ENCODE measurements around the gene UBTF.

UBTF gene

DNA sequence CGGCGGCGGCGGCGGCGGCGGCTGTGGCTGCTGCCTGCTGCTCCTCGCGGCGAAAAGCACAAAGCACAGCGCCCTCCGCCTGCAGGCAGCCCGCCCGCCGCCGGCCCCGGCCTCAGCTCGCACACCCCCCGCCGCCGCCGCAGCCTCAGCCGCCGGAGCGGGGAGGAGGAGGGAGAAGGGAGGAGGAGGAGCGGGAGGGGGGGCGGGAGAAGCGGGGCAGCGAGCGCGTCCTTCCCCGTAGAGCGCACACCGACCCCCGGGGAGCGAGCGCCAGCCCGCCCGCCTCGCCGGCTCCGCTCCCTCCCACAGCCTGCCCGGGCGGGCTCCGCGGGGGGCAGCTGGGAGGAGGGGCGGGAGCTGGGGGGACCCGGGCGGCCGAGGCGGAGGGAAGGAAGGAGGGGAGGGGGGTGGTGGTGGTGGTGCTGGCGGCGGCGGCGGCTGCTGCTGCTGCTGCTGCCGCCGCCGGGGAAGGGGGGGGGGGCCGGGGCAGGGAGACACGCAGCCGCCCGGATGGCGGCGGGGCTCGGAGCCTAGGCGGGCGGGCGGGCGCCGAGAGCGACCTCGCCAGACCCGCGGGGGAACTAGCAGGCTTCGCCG is at the start of gene UBTF:
TSS of gene UBTF (minus strand) at position 60 of the 597 bp plus-strand sequence. CDS start 1,446 bp downstream, outside the sequence.
- peak; percentile 54 for DNase-seq

DNA sequence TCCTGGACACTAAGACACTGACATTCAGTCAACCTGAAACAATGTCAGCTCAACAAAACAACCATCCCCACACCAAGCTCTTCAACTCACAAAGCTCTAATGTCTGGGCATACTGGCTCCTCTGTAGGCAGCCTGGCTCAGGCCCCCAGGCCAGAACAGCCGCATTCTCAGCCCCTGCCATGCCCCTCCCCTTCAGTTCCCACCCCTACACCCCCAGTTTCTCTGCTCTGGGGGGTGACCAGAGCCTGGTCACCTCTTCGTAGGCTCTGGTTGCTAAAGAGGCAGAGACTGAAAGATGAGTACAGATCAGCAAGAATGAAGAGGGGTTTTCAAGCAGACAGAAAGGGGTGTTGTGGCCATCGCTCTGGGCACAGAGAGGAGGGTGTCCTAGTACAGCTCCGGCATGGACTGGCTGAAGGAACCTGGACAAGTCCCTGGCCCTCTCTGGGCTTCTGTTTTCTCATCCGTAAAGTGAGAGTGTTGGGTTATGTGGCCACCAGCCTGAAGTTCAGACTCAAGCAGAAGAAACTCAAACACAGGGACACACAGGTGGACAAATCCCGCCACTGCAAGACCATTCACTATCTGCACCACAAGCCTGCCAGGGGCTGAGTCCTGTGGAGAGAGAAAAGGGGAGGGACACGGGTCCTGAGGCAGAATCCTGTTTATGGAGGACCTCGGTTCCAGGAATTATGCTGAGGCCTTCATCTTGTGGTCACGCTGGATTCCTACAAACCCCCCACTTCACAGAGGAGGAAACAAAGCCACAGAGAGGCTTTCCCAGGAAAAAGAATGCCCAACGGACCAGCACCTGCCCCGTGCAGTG is 49.4 kb upstream of the UBTF start:
- no peak for DNase-seq

DNA sequence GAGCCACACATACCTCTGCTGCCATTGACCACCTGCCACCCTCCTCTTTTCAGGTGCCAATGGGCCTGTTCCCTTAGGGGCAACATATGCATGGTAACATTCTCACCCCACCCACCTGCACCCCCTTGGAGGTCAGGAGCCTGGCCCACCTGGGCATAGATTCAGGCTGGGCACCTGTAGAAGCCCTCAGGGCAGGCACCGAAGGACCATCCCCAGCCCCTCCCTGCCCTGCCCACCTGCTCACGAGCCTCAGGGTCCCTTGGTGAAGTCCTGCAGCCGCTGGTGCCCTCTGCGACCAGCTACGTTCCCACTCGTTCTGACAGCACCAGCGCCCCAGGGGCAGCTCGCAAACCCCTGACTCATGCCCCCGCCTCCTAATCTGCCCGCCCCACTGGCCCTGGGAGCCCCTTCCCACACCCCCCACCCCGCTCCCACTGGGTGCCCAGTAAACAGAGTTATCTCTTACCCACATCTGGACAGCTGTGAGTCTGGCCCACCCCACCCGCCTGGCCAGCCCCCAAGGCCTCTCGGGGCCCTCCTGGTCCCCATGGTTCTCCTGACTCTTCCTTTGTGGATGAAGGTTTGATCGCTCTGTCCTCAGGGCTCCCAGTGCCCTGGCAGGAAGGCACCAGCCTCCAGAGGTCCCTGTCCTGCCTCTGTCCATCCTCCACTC is 48.5 kb upstream of the UBTF start, which contains the start of gene SLC4A1:
TSS of gene SLC4A1 (minus strand) at position 318 of the 673 bp plus-strand sequence. CDS start 5,269 bp downstream, outside the sequence.
- DNase-seq: no peak

DNA sequence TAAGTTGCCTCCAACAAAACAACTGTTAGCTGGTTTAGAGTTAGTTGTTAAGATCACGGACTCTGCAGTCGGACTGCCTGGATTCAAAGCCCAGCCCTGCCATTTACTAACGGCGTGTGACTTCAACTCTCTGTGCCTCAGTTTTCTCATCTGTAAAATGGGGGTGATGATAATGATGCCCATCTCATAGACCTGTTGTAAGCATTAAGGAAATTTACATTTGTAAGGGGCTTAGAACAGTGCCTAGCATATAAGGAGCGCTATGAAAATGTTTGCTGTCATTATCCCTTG is 47.6 kb upstream of the UBTF start:
- no peak for DNase-seq

- DNase-seq: no peak
Measured at GRCh38 chr17:44266402-44267164, 47.1 kb upstream of the UBTF start.

DNA sequence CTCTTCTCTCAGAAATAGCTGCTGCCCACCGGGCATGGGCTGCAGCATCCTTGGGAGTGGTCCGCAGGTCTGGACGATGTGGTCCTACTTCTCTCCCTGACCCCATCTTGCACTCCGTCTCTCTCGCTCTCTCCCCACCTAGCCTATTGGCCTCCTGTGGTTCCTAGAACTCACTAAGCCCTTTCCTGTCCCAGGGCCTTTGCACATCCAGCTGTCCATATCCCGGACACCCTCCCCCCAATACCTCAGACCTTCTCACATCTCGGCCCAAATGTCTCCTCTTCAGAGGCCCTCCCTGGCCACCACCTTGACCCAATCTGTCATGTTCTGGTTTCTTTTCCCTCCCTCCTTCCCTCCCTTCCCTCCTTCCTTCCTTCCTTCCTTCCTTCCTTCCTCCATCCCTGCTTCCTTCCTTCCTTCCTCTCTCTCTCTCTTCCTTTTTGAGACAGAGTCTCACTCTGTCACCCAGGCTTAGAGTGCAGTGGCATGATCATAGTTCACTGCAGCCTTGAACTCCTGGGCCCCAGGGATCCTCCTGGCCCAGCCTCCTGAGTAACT is 43.9 kb upstream of the UBTF start:
- no peak for DNase-seq

DNA sequence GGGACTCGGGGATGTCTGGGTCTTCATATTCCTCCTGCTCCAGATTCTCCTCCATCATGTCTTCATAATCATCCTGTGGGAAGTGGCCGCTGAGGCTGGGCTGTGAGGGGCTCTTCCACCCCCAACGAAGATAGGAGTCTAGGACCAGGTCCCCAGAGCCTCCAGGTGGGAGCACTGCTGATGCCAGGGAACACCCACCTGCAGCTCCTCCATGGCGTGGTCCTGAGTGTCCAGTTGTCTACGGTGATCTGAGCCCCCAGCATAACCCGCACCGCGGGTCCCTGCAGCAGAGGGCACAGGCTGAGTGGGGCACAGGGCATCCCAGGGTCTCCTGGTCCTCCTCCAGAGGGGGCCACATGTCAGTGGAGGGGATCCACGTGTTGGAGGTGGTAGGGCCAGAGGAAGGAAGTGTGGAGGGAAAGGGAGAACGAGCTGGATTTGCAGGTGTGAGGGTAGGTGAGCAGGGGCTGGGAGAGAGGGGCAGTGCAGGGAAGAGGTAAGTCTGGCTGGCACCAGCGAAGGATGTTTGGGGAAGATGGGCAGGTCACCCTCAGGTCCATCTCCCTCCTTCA is 43.3 kb upstream of the UBTF start:
- DNase-seq: no peak

DNA sequence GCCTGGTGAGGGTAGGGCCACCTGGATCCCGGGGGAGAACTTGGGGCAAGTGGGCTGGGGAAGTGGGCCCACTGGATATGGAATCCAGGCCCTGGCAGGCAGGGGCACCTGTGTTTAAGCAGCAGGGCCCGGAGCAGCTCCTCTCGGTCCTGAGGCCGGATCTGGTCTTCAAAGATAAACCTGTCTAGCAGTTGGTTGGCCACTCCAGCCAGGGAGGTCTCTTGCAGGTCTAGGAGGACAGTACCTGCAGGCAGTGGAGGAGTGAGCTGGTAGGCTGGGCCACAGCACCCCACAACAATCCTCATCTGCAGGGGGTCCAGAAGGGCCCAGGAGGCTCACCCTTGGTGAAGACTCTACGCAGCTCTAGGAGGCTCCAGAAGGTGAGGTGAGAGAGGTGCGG is 40.8 kb upstream of the UBTF start:
- no peak for DNase-seq

- no peak for DNase-seq
Measured at GRCh38 chr17:44258811-44259351, 39.4 kb upstream of the UBTF start.

GRCh38 chr17:44257815-44258760 is 38.6 kb upstream of the UBTF start:
- no peak for DNase-seq

GRCh38 chr17:44256671-44257070 is 37.2 kb upstream of the UBTF start:
- DNase-seq: no peak

DNA sequence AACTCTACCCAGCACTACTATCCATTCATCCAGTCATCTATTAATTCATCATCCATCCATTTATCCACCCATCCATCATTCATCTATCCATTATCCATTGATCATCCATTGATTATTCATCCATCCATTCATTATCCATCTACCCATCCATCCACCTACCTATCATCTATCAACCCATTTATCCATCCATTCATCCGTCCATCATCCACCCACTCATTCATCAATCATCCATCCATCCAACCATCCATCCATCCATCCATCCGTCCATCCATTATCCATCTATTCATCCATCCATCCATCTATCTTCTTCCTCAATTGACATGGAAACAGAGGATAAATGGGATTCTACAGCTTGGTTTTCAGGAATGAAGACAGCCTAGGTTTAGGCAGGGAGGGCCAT is 36.4 kb upstream of the UBTF start:
- DNase-seq: no peak

GRCh38 chr17:44254361-44255095 is 35.1 kb upstream of the UBTF start:
- no peak for DNase-seq

DNA sequence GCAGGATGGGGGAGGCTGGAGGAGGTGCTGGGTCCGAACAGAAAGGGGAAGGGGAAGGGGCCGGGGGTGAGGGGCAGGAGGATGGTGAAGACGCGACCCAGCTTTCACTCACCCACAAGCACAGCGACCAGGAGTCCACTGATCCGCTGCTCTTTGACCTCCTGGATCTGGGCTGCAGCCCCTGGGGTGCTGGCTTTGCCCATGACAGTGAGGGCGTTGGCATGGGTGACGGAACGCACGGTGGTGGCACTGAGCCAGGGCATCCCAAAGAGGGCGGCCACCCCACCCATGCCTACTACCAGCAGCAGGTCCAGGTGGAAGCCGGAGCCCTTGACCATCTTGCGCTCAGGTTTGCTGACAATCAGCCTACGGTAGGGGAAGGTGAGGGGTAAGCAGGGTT is 33.5 kb upstream of the UBTF start:
- no peak for DNase-seq

DNA sequence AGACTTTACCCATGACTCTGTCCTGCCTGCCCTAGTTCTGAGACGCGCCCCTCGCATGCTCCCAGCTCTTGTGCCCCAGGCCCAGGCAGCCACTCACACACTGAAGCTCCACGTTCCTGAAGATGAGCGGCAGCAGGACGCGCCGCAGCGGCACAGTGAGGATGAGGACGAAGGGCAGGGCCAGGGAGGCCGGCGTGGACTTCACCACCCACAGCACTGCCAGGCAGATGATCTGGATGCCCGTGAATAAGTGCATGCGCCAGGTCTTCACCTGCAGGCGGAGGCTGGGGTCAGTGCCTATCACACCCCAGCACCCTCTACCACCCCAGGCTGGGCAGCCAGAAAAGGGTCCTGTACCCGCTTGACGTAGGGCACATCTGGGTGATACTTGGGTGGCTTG is 31.6 kb upstream of the UBTF start:
- DNase-seq: no peak

GRCh38 chr17:44249501-44250246 is 30.2 kb upstream of the UBTF start:
- DNase-seq: no peak

DNA sequence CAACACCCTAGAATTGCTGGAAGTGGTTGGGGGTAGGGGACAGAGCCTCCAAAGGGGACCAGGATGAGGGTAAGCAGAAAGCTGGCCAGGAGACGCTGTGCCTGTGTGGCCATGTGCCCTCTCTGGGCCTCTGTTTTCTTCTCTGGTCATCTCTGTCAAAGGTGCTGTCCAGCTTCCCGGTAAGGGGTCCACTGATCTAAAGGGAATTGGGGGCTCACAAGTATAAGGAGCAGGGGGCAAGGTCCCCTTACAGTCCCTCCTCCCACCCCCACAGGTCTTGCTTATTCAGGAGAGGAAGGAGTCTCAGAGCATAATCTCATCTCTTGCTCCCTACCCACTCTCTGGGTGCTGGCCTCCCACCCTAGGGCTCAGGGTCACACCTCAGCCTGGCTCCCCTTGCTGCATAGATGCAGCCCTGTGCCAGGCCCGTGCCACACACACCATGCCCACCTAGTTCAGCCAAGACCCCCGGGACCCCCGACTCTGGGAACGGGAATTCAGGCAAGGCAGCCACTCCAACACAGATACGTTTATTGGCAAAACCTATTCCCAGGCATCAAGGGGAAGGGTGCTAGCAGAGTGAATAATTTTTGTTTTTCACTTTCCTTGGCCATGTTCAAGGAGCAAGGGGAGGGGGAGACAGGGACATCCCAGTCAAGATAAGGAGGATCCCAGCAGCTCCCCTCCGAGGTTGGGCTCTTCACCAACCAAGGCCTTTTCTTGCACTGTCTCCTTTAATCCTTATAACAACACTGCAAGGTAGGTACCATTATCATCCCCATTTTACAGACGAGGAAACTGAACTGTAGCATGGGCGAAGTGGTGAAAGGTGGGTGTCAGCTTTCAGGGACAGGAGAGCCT is 28.6 kb upstream of the UBTF start:
- DNase-seq: no peak

- no peak for DNase-seq
Measured at GRCh38 chr17:44247440-44247841, 28.0 kb upstream of the UBTF start.

Measured in KG1 (cell line).